Muscle of leg (tissue), 16 donors: Measurements from ENCODE around the gene SMIM32. TPM values are rescaled to one million over a fixed set of nuclear protein-coding genes. Genes with fewer than 3 reads are reported as not detected.

Experiments
- DNase-seq: peaks from one replicate; pipeline ENCODE4 v3.0.0; 2013
- H3K27ac ChIP-seq: one replicate; pipeline ENCODE4 v1.5.1; 2013; ENCODE audit warnings: mild to moderate bottlenecking, low read length, control low read depth
- H3K27me3 ChIP-seq: one replicate; pipeline ENCODE4 v1.6.1; 2013; ENCODE audit warnings: low read length; ENCODE audit not compliant: control insufficient read depth, insufficient read depth
- H3K36me3 ChIP-seq: one replicate; pipeline ENCODE4 v1.6.1; 2013; ENCODE audit warnings: low read length; ENCODE audit not compliant: control insufficient read depth, insufficient read depth
- H3K4me1 ChIP-seq: one replicate; pipeline ENCODE4 v1.6.1; 2013; ENCODE audit warnings: low read length; ENCODE audit not compliant: control insufficient read depth, insufficient read depth
- H3K4me3 ChIP-seq: one replicate; pipeline ENCODE4 v1.5.1; 2013; ENCODE audit warnings: low read length, control low read depth
- H3K9me3 ChIP-seq: replicated peaks from 2 replicates; pipeline ENCODE4 v1.6.1; 2013; ENCODE audit warnings: low read depth, low read length; ENCODE audit not compliant: control insufficient read depth
- WGBS: methylation state at CpG from one replicate; pipeline ENCODE4 v1.1.5; 2013; ENCODE audit warnings: missing lambda C conversion rate; ENCODE audit not compliant: insufficient coverage; 5-methylcytosine and 5-hydroxymethylcytosine counted together
- long read RNA-seq, 11 donors: transcript quantifications; one replicate each; lab custom pipeline, GENCODE V29; 2026
- polyA plus RNA-seq, 8 donors: library from polyadenylated mRNA; unstranded; fragments of 120-200 nt; gene quantifications; one replicate each; pipeline versions ENCODE4 v1.2.1 to v1.2.3, GENCODE V29; 2013; ENCODE audit warnings: inconsistent platforms in 1 of 8, low replicate concordance in 1 of 8; ENCODE audit not compliant: insufficient read length in 8 of 8, insufficient read depth in 1 of 8
- total RNA-seq: library from RNA; stranded (reverse); fragments of 120-200 nt; gene quantifications from one replicate; pipeline ENCODE4 v1.2.4, GENCODE V29; 2013

The SMIM32 gene
- total RNA-seq (0.04 TPM), polyA plus RNA-seq (1 to 10 TPM in 1 of 8 donors, under 1 TPM in 6, not detected in 1; 0.09 to 1.7 (median 0.19) TPM)
- long read RNA-seq, donor 1 = 0 reads
- long read RNA-seq, donor 2 = 0 reads
- long read RNA-seq, donor 3 = 0 reads
- long read RNA-seq, donor 4 = 0 reads
- long read RNA-seq, donor 5 = 0 reads
- long read RNA-seq, donor 6 = 0 reads
- long read RNA-seq, donor 7 = 0 reads
- long read RNA-seq, donor 8 = 0 reads
- long read RNA-seq, donor 9 = 0 reads
- long read RNA-seq, donor 10 = 0 reads
- long read RNA-seq, donor 11 = 0 reads

DNA sequence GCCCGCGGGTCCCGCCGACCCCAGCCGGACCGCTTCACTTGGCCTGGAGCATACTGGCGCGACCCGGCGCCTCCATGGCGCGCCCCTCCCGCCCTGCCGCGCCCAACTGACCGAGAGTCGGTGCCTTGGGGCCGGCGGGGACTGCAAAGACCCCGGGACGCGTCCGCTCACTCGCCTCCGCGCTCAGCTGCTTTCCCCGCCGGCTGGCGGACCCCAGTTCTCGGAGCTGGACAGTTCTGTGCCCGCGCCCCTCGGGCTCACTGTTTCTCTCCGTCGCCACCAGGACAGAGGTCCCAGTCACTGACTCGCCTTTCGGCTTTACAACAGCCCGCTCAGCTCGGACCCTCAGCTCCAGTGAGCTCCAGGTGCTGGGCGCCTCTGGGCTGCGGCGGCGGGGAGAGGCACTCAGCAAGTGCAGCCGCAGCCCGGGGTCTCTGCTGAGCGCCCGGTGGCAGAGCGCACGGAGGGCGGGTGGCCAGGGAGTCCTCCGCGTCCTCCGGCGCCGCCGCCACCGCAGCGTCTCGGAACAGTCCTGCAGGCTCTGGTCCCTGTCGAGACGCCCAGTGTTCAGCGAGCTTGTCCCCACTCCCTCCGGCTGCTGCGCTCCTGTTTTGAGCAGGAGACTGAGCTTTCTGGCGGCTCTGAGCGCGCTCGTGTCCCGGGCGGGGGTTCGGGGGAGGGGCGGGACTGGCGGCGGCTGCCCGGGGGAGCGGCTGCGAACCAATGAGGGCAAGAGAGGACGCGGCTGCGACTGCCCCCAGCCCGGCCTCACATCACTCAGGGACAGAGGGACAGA lies at the start of gene SMIM32:
Gene SMIM32, minus strand, starts transcription at position 637 of the 796 bp plus-strand sequence. CDS start 638 bp downstream, outside the sequence.
- Histone ChIP-seq H3K27ac (no peak within 1 kb of the TSS), H3K9me3 (no peaks in the 10 kb centered on the region), H3K4me1 (peaks cover 20% of the 10 kb centered on the region), H3K36me3 (peaks cover 11% of the 10 kb centered on the region), H3K27me3 (peaks cover 60% of the 10 kb centered on the region), H3K4me3 (peak within 1 kb of the TSS; percentile 49)
- peak; percentile 49 for DNase-seq
- WGBS = under 1% methylated on average over 73 of the region's 81 CpGs

DNA sequence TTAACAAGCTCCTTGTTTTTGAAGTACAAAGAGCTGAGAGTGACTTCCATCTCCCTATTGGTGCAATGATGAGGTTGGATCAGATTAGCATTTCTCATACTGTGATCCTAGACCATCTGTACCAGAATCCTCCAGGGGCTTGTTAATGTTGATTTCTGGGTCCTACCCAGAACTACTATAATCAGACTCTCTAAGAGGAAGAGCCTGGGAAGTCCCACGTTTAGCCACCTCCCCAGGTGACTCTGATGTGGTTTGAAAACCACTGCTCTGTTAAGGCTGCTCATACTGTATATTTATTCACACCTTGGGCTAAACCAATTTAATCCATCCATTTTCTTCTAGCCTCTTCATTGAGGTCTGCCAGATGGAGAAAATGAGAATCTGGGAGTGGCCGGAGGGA lies 49.6 kb upstream of the SMIM32 start:
- Histone ChIP-seq H3K36me3 (no peaks in the 10 kb centered on the region), H3K27me3 (peaks cover 4% of the 10 kb centered on the region), H3K9me3 (no peaks in the 10 kb centered on the region), H3K27ac (no peak overlapping the region), H3K4me1 (no peaks in the 10 kb centered on the region), H3K4me3 (no peak overlapping the region)
- no CpG with 5 or more reads among the region's 2 CpGs for WGBS
- DNase-seq = no peak

DNA sequence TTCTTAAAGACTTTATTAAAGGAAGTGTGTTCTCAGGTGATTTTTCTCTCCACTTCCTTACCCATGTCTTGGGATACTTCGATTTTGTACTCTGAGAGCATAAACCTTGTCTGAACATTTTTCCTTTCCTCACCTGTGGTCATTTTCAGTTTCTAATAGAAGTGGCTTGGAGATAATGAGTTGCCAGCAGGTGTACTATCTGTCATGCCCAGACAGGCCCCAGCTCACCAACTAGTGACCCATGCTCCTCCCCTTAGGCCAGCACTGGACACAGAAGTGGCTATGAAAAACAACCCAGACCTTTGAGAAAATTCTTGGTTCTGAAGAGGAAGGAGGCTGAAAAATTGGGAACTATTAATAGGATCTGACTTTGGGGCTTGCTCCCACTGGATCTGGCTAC lies 49.2 kb upstream of the SMIM32 start:
- no peak for DNase-seq
- H3K36me3 ChIP-seq = no peaks in the 10 kb centered on the region
- no CpG with 5 or more reads among the region's 1 CpG for WGBS
- no peaks in the 10 kb centered on the region for H3K9me3 ChIP-seq
- H3K27ac ChIP-seq = no peak overlapping the region
- peaks cover 4% of the 10 kb centered on the region for H3K27me3 ChIP-seq
- H3K4me1 ChIP-seq = no peaks in the 10 kb centered on the region
- no peak overlapping the region for H3K4me3 ChIP-seq

DNA sequence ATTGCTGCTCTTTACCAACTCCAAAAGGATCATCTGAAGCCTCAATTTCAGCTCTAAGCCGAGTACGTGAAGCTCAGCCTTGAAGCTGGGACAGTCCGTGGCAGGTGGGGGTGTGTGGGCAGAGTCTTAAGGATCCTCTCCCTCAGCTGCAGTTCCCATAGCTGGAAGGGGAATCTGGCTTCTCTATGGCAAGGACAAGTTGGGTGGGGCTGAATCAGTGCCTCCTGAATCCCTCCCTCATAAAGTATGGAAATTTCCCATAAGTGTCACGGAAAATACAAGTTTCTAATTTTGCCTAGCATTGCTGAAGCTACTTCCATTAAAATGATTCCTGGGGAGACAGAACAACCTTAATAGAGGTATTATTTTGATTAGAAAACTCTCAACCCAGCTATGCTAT lies 47.9 kb upstream of the SMIM32 start:
- no peak overlapping the region for H3K4me3 ChIP-seq
- H3K36me3 ChIP-seq = no peaks in the 10 kb centered on the region
- peaks cover 4% of the 10 kb centered on the region for H3K27me3 ChIP-seq
- H3K27ac ChIP-seq = no peak overlapping the region
- no CpG with 5 or more reads among the region's 4 CpGs for WGBS
- no peaks in the 10 kb centered on the region for H3K4me1 ChIP-seq
- DNase-seq = no peak
- H3K9me3 ChIP-seq = no peaks in the 10 kb centered on the region

DNA sequence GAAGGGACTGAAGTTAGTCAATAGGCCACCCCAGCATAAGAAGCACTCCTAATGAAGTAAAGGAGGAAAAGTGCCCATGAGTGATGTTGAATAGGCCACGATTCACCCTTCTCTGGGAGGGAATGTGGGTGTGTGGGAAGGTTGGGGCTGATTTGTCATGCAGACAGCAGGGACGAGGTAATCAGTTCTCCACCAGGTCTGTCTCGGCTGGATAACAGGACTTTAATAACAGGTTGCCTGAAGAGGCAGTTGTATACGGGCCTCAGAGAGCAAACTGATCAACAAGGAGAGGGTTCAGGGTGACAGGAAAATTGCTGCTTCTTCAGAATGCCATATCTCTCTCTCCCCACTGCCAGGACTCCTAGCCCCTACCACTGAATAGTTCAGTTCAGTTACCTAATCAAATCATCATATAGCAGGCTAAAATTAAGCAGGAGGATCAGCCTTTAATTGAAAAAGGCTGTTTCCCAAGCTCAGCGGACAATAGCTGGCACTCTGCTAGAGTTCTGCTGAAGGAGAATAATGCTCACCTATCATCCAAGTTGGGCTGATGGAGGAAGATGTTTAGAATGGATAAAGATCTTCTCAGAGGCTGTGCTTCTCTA lies 43.6 kb upstream of the SMIM32 start:
- no peaks in the 10 kb centered on the region for H3K36me3 ChIP-seq
- no peaks in the 10 kb centered on the region for H3K4me1 ChIP-seq
- H3K27me3 ChIP-seq = peaks cover 1% of the 10 kb centered on the region
- H3K4me3 ChIP-seq = no peak overlapping the region
- no peaks in the 10 kb centered on the region for H3K9me3 ChIP-seq
- WGBS = 36% methylated on average over 4 of the region's 5 CpGs
- DNase-seq = no peak
- H3K27ac ChIP-seq = no peak overlapping the region

DNA sequence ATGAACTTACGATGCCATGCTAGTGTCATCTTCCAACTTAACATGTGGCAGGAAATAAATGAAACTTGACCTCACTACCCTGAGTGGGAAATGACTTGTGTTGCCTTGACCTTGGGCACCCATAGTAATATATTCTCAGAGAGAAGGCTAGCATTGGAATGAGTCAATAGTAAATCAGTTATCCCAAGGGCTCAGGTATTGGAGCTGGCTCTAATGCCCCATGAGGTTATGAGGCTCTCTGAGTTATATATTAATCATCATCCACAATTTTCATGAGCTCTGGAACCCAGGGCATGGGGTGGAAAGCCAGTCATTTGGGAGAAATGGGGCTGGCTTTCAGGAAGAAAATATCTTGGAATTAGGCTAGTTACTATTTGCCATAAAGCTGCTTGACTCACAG lies 42.4 kb upstream of the SMIM32 start:
- Histone ChIP-seq H3K27ac (no peak overlapping the region), H3K36me3 (no peaks in the 10 kb centered on the region), H3K4me1 (no peaks in the 10 kb centered on the region), H3K27me3 (peaks cover 2% of the 10 kb centered on the region), H3K9me3 (no peaks in the 10 kb centered on the region), H3K4me3 (no peak overlapping the region)
- WGBS = no CpG with 5 or more reads among the region's 1 CpG
- no peak for DNase-seq

DNA sequence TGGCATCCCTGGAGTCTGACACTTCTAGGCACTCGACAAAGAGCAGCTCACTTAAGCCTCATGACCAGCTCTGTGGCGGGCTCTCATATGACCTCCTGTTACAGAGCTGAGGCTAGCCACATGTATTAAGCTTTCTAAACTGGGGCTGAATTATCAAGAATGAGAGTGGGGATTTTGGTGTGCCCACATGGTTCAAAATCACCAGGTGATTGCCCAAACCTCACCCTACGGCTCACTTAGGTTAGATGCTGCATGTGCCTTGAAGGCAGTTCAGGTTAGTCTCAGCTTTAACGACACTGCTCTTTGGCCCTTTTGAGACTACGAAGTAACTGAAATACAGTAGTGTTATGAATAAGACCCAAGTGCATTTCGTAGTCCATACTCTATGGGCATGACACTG lies 39.4 kb upstream of the SMIM32 start:
- no peaks in the 10 kb centered on the region for H3K9me3 ChIP-seq
- H3K4me1 ChIP-seq = no peaks in the 10 kb centered on the region
- 79% methylated on average over 6 of the region's 6 CpGs for WGBS
- H3K27ac ChIP-seq = no peak overlapping the region
- no peak for DNase-seq
- no peak overlapping the region for H3K4me3 ChIP-seq
- H3K36me3 ChIP-seq = no peaks in the 10 kb centered on the region
- peaks cover 6% of the 10 kb centered on the region for H3K27me3 ChIP-seq

DNA sequence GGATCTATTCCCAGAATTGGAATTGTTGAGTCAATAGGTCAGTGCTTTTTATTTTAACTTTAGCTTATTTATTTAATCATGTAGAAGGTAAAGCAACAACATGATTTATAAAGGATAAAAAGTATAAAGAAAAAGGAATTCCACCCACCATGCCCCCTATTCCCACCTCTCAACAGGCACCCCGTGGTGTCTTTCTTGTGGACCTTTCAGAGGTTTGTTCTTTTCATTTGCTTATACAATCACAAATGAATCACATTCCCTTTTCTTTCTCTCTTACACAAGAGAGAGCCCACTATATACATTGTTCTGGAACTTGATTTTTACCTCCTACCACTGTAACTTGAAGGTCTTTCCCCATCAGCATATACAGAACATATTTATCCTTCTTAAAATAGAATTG lies 37.2 kb upstream of the SMIM32 start:
- Histone ChIP-seq H3K27me3 (peaks cover 6% of the 10 kb centered on the region), H3K27ac (no peak overlapping the region), H3K9me3 (no peaks in the 10 kb centered on the region), H3K4me3 (no peak overlapping the region), H3K4me1 (no peaks in the 10 kb centered on the region), H3K36me3 (no peaks in the 10 kb centered on the region)
- DNase-seq = no peak
- 33% methylated on average over 1 of the region's 1 CpG for WGBS

DNA sequence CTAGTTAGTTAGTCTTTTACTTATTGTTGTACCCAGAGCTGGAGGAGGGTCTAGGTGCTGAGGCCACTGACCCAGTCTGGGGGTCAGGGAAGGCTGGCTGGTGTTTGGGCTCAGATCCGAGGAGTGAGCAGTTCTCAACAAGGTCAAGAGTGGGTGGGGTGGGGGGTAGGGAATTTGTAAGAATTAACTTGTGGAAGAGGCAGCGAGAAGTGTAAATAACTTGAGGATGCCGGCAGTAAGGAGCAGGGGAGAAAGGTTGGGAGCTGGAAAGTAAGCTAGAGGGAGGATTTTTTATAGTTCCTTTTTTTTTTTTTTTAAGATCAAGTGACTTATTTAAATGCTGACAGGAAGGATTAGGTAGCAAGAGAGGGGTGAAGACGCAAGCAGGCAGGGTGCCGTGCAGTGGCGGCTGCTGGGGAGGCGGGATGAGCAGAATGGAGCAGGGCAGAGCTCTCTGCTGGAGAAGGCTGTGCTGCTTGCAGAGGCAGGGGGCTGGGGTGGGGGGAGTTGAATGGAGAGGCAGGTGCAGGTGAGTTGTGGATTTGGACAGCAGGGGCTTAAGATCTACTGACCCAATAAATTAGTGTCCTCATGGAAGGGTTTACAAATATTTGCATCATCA lies 35.3 kb upstream of the SMIM32 start:
- H3K36me3 ChIP-seq = no peaks in the 10 kb centered on the region
- peaks cover 6% of the 10 kb centered on the region for H3K27me3 ChIP-seq

DNA sequence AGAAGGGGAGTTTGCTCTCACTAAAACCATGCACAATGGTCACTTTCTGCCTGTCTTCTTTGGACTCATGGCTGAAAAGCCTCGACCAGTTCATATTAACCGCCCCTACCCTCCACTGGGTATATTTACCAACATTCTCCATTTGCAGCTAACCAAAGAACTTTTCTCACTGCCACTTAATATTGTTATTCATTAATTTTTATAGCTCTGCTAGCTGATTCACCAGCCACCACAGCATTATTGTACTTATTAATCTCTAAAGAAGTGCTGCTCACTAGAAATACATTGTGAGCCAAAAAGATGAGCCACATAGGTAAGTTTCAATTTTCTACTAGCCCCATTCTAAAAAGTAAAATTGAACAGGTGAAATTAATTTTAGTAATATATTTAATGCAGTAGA lies 33.4 kb upstream of the SMIM32 start:
- no peak overlapping the region for H3K4me3 ChIP-seq
- no CpG with 5 or more reads among the region's 2 CpGs for WGBS
- peaks cover 4% of the 10 kb centered on the region for H3K27me3 ChIP-seq
- H3K27ac ChIP-seq = no peak overlapping the region
- H3K4me1 ChIP-seq = no peaks in the 10 kb centered on the region
- H3K36me3 ChIP-seq = no peaks in the 10 kb centered on the region
- DNase-seq = no peak
- no peaks in the 10 kb centered on the region for H3K9me3 ChIP-seq

More for the DNA sequence above, 35.3 kb upstream of the SMIM32 start:
- no peak overlapping the region for H3K27ac ChIP-seq
- DNase-seq = no peak
- WGBS = 27% methylated on average over 7 of the region's 7 CpGs
- no peak overlapping the region for H3K4me3 ChIP-seq
- no peaks in the 10 kb centered on the region for H3K9me3 ChIP-seq
- H3K4me1 ChIP-seq = no peaks in the 10 kb centered on the region
